Naive thymus-derived CD8-positive, alpha-beta T cell (primary cell): ENCODE data around the gene MIPOL1. TPM values are rescaled to one million over a fixed set of nuclear protein-coding genes. Genes with fewer than 3 reads are reported as not detected.
"Not testable (repeated sequence)": the region's sequence is repeated elsewhere in the genome, so short reads cannot be mapped to it uniquely, and the experiment has no call there.

ENCODE experiments used
- ATAC-seq, 2 donors: fragments of 150-1000 bp; cut with Tn5 transposase in 1 of 2; sonication (Bioruptor Pico), chemical (Tn5 transposase) in 1 of 2; 1 replicate in 1 of 2; 2 replicates in 1 of 2; pipeline ENCODE4 v1.10.0; 2021; ENCODE audit warnings: mild to moderate bottlenecking in 2 of 2, moderate library complexity in 2 of 2
- POLR2A ChIA-PET: fragments of 350-600 bp; sonication (Branson Sonifier 250); formaldehyde crosslinking; loops from one replicate; lab custom pipeline; 2021; ENCODE audit warnings: antibody characterized with exemption; lab: Charles Lee
- DNase-seq, 10 donors: peaks; one replicate each; pipeline versions ENCODE4 v3.0.0 to v3.0.0-alpha.2; 2020 to 2022
- H3K27ac Mint-ChIP-seq, 10 donors: one replicate each; pipeline ENCODE4 v1.8.0; 2020 to 2022; ENCODE audit warnings: mild to moderate bottlenecking in 10 of 10, mixed read lengths in 10 of 10, moderate library complexity in 4 of 10, inconsistent platforms in 1 of 10
- H3K27me3 Mint-ChIP-seq, 5 donors: one replicate each; pipeline ENCODE4 v1.8.0; 2021 to 2022; ENCODE audit warnings: mixed read lengths in 5 of 5
- H3K36me3 Mint-ChIP-seq, 3 donors: one replicate each; pipeline ENCODE4 v1.8.0; 2020 to 2022; ENCODE audit warnings: mixed read lengths in 3 of 3, mild to moderate bottlenecking in 2 of 3, inconsistent platforms in 1 of 3
- H3K4me1 Mint-ChIP-seq, 4 donors: one replicate each; pipeline ENCODE4 v1.8.0; 2021 to 2022; ENCODE audit warnings: mixed read lengths in 4 of 4
- H3K4me3 Mint-ChIP-seq, 10 donors: one replicate each; pipeline ENCODE4 v1.8.0; 2020 to 2022; ENCODE audit warnings: mild to moderate bottlenecking in 10 of 10, mixed read lengths in 10 of 10, moderate library complexity in 6 of 10, inconsistent platforms in 1 of 10
- H3K9me3 Mint-ChIP-seq, 9 donors: one replicate each; pipeline ENCODE4 v1.8.0; 2020 to 2022; ENCODE audit warnings: mixed read lengths in 9 of 9, mild to moderate bottlenecking in 3 of 9, inconsistent platforms in 1 of 9, moderate library complexity in 1 of 9
- polyA plus RNA-seq, 3 donors: library from polyadenylated mRNA; unstranded; fragments of 300-500 nt; fragmentation: Illumina TruSeq; gene quantifications; one replicate each; pipeline ENCODE4 v1.2.3, GENCODE V29; 2021
- total RNA-seq, 8 experiments: library from RNA in 2 of 8; stranded (reverse) in 2 of 8; gene quantifications; one replicate each; pipeline ENCODE4 v1.2.3 and lab custom pipeline; 2021 to 2026

MIPOL1 gene
- total and polyA plus RNA-seq, 5 experiments from 2014 or later, result not detected

- ATAC-seq (no peak), DNase-seq (no peak)
- peaks cover 2 to 16% (median 8%) of the 10 kb centered on the region in 9 donors for H3K9me3 Mint-ChIP-seq
- no peak overlapping the region for H3K27ac Mint-ChIP-seq
- H3K4me1 Mint-ChIP-seq, result no peaks in the 10 kb centered on the region
- H3K36me3 Mint-ChIP-seq, result peaks cover 0 to 5% (median 0%) of the 10 kb centered on the region in 3 donors
- POLR2A ChIA-PET, result no interaction called here
- no peaks in the 10 kb centered on the region for H3K27me3 Mint-ChIP-seq
- no peak overlapping the region for H3K4me3 Mint-ChIP-seq
Observed at GRCh38 chr14:37330910-37331309, 133.2 kb downstream of the MIPOL1 start.

DNA sequence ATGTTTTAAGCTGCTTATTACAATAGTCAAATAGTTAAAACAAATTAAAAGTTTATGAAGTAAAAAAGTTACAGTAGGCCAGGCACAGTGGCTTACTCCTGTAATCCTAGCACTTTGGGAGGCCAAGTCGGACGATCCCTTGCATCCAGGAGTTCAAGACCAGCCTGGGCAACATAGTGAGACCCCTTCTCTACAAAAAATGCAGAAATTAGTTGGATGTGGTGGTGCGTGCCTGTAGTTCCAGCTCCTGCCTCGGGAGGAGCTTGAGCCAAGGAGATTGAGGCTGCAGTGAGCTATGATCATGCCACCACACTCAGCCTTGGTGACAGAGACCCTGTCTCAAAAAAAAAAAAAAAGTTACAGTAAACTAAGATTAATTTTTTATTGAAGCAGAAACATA, 142.6 kb downstream of the MIPOL1 start:
- H3K27ac Mint-ChIP-seq, result no peak overlapping the region
- H3K4me1 Mint-ChIP-seq, result no peaks in the 10 kb centered on the region
- DNase-seq (no peak), ATAC-seq (no peak)
- no peak overlapping the region for H3K4me3 Mint-ChIP-seq
- H3K27me3 Mint-ChIP-seq, result no peaks in the 10 kb centered on the region
- peaks cover 0 to 19% (median 5%) of the 10 kb centered on the region in 9 donors for H3K9me3 Mint-ChIP-seq
- POLR2A ChIA-PET, result no interaction called here
- peaks cover 0 to 3% (median 0%) of the 10 kb centered on the region in 3 donors for H3K36me3 Mint-ChIP-seq

GRCh38 chr14:37343307-37344094, 145.8 kb downstream of the MIPOL1 start:
- H3K9me3 Mint-ChIP-seq, result peaks cover 0 to 32% (median 8%) of the 10 kb centered on the region in 9 donors
- no peak overlapping the region for H3K27ac Mint-ChIP-seq
- DNase-seq, result no peak
- H3K4me1 Mint-ChIP-seq, result no peaks in the 10 kb centered on the region
- H3K27me3 Mint-ChIP-seq, result no peaks in the 10 kb centered on the region
- no peaks in the 10 kb centered on the region for H3K36me3 Mint-ChIP-seq
- no peak for ATAC-seq
- POLR2A ChIA-PET, result no interaction called here
- H3K4me3 Mint-ChIP-seq, result no peak overlapping the region

GRCh38 chr14:37363661-37364060, 165.9 kb downstream of the MIPOL1 start:
- Mint-ChIP-seq H3K4me3 (no peak overlapping the region), H3K27ac (no peak overlapping the region), H3K9me3 (peaks cover 0 to 53% (median 21%) of the 10 kb centered on the region in 9 donors), H3K4me1 (no peaks in the 10 kb centered on the region), H3K27me3 (no peaks in the 10 kb centered on the region), H3K36me3 (peaks cover 0 to 12% (median 3%) of the 10 kb centered on the region in 3 donors)
- no peak for ATAC-seq
- DNase-seq, result no peak
- POLR2A ChIA-PET, result no interaction called here

GRCh38 chr14:37369425-37369824, 171.7 kb downstream of the MIPOL1 start:
- Mint-ChIP-seq H3K9me3 (peaks cover 0 to 19% (median 10%) of the 10 kb centered on the region in 9 donors), H3K36me3 (peaks cover 0 to 7% (median 1%) of the 10 kb centered on the region in 3 donors), H3K4me1 (no peaks in the 10 kb centered on the region), H3K27me3 (no peaks in the 10 kb centered on the region), H3K4me3 (no peak overlapping the region), H3K27ac (no peak overlapping the region)
- DNase-seq, result no peak
- no peak for ATAC-seq
- POLR2A ChIA-PET, result no interaction called here

GRCh38 chr14:37375566-37375965, 177.8 kb downstream of the MIPOL1 start:
- Mint-ChIP-seq H3K27ac (no peak overlapping the region), H3K4me1 (no peaks in the 10 kb centered on the region), H3K9me3 (peaks cover 0 to 13% (median 9%) of the 10 kb centered on the region in 9 donors), H3K27me3 (no peaks in the 10 kb centered on the region), H3K36me3 (no peaks in the 10 kb centered on the region), H3K4me3 (no peak overlapping the region)
- no peak for DNase-seq
- POLR2A ChIA-PET, result no interaction called here
- ATAC-seq, result no peak

DNA sequence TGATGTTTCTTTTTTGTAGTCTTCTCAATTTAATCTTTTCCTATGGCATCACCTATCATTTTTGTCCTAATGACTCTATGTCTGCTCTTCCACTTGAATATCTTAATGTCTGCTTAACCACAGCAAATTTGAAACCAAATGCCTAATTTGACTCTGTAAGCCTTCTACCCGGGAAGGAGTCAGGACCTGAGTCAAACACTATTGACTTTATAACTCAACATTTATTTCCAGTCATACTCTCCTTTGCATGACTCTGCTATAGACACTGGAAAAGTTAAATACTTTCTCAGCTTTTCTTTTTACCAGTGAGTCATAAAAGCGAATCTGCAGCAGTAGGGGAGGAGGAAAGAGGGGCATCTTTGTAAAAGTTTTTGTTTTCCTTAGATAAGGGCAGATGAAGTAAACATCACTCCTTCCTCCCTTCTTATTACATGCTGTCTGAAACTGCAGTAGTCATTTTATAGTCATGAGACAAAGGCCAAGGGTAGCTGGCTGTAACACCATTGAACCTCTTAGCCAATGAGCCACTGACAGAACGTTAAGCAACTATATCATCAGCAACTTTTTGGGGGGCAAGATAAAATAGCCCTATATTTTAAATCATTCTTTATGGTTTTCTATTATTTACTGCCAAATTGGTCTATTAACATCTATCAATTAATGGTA, 179.3 kb downstream of the MIPOL1 start:
- Mint-ChIP-seq H3K27me3 (no peaks in the 10 kb centered on the region), H3K4me3 (no peak overlapping the region), H3K27ac (no peak overlapping the region), H3K36me3 (no peaks in the 10 kb centered on the region), H3K4me1 (no peaks in the 10 kb centered on the region), H3K9me3 (peaks cover 0 to 16% (median 9%) of the 10 kb centered on the region in 9 donors)
- ATAC-seq, result no peak
- DNase-seq, result no peak
- POLR2A ChIA-PET, result no interaction called here

DNA sequence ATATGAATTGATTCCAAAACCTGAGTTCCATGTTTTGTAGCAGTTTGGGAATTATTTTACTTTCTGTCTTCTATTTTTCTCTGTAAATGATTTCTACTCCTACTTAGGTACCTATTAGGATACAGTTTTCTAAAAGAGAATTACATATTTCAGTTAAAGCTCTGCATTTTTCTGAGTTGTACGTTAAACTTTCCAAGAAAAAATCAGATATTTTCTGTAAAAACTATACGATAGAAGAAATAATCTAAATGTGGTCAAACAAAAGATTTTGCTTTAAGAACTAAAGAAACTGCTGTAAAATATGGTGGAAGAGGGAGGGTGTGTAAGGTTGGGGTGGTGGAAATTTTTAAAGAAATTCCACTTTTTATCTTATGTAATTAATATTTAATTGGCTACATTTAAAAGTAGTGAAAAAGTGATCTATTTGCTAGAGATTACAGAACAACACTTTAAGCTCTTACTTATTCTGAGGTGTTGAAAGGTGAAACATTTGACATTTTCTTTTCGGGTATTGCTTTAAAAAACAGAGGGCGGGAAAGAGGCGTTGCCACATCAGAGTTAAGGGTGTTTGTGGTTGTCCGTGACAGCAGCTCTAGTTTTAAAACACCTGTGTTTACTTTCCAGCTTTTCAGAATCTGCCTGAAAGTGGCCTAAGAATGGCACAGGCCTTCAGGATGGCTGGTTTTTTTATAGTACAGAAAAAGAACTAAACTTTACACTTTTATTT, 187.3 kb downstream of the MIPOL1 start:
- no peak for ATAC-seq
- Mint-ChIP-seq H3K27me3 (no peaks in the 10 kb centered on the region), H3K4me3 (no peak overlapping the region)

DNA sequence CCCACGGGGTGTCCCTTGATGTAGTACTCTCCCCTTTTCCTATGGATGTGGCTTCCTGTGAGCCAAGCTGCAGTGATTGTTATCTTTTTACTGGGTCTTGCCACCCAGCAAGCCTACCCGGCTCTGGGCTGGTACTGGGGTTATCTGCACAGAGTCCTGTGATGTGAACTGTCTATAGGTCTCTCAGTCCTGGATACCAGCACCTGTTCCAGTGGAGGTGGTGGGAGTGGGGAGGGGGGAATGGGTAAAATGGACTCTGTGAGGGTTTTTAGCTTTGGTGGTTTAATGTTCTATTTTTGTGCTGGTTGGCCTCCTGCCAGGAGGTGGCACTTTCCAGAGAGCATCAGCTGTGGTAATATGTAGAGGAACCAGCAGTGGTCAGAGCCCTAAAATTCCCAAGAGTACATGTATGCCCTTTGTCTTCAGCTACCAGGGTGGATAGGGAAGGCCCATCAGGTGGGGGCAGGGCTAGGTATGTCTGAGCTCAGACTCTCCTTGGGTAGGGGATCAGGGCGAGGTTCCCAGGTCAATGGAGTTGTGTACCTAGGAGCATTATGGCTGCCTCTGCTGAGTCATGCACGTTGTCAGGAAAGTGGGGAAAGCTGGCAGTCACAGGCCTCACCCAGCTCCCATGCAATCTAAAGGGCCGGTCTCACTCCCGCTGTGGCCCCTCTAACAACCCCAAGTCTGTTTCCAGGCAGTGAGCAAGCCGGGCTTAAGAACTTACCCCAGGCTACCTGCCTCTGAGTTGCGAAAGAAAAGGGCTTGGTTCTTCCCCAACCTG, 199.6 kb downstream of the MIPOL1 start:
- H3K4me3 Mint-ChIP-seq, H3K27me3 Mint-ChIP-seq, H3K36me3 Mint-ChIP-seq, H3K4me1 Mint-ChIP-seq, ATAC-seq, POLR2A ChIA-PET, DNase-seq, H3K27ac Mint-ChIP-seq: not testable (repeated sequence)
- peaks cover 5 to 57% (median 36%) of the 10 kb centered on the region in 9 donors for H3K9me3 Mint-ChIP-seq

More for the DNA sequence above, 187.3 kb downstream of the MIPOL1 start:
- POLR2A ChIA-PET, result no interaction called here
- Mint-ChIP-seq H3K4me1 (no peaks in the 10 kb centered on the region), H3K9me3 (peaks cover 0 to 16% (median 3%) of the 10 kb centered on the region in 9 donors), H3K27ac (no peak overlapping the region), H3K36me3 (no peaks in the 10 kb centered on the region)
- DNase-seq, result no peak

GRCh38 chr14:37397941-37398215, 200.1 kb downstream of the MIPOL1 start:
- no peaks in the 10 kb centered on the region for H3K4me1 Mint-ChIP-seq
- peaks cover 0 to 5% (median 3%) of the 10 kb centered on the region in 3 donors for H3K36me3 Mint-ChIP-seq
- ATAC-seq (no peak), DNase-seq (no peak)
- POLR2A ChIA-PET, result no interaction called here
- H3K9me3 Mint-ChIP-seq, result peaks cover 5 to 57% (median 36%) of the 10 kb centered on the region in 9 donors
- no peak overlapping the region for H3K4me3 Mint-ChIP-seq
- no peaks in the 10 kb centered on the region for H3K27me3 Mint-ChIP-seq
- H3K27ac Mint-ChIP-seq, result no peak overlapping the region

GRCh38 chr14:37399517-37399916, 201.8 kb downstream of the MIPOL1 start:
- Mint-ChIP-seq H3K4me3 (no peak overlapping the region), H3K27ac (no peak overlapping the region), H3K27me3 (no peaks in the 10 kb centered on the region), H3K4me1 (no peaks in the 10 kb centered on the region), H3K36me3 (peaks cover 0 to 5% (median 0%) of the 10 kb centered on the region in 3 donors), H3K9me3 (peaks cover 5 to 52% (median 32%) of the 10 kb centered on the region in 9 donors)
- ATAC-seq, result no peak
- POLR2A ChIA-PET, result no interaction called here
- DNase-seq, result no peak

GRCh38 chr14:37401093-37401492, 203.4 kb downstream of the MIPOL1 start:
- H3K4me3 Mint-ChIP-seq, result no peak overlapping the region
- DNase-seq (no peak), ATAC-seq (no peak)
- H3K4me1 Mint-ChIP-seq, result no peaks in the 10 kb centered on the region
- no peak overlapping the region for H3K27ac Mint-ChIP-seq
- H3K27me3 Mint-ChIP-seq, result no peaks in the 10 kb centered on the region
- peaks cover 5 to 36% (median 19%) of the 10 kb centered on the region in 9 donors for H3K9me3 Mint-ChIP-seq
- POLR2A ChIA-PET, result no interaction called here
- peaks cover 0 to 5% (median 0%) of the 10 kb centered on the region in 3 donors for H3K36me3 Mint-ChIP-seq
